Measurements from ENCODE around the gene PACSIN3. TPM values are rescaled to one million over a fixed set of nuclear protein-coding genes. Genes with fewer than 3 reads are reported as not detected.

Gene PACSIN3
- polyA plus RNA-seq, 3 donors from 2014 or later = 0.48 TPM; not detected in 2

GRCh38 chr11:47130543-47130942 is 55.7 kb downstream of the PACSIN3 start:
- no peak overlapping the region for H3K4me3 Mint-ChIP-seq
- no peaks in the 10 kb centered on the region for H3K4me1 Mint-ChIP-seq
- no peak overlapping the region for H3K27ac Mint-ChIP-seq
- H3K27me3 Mint-ChIP-seq (ENCODE audit: low read depth in 3 of 3) = peaks cover 0 to 2% (median 0%) of the 10 kb centered on the region in 3 donors
- no peaks in the 10 kb centered on the region for H3K9me3 Mint-ChIP-seq
- DNase-seq = no peak
- H3K36me3 Mint-ChIP-seq = peaks cover 0 to 3% (median 0%) of the 10 kb centered on the region in 3 donors

Other genes with a start within 250 kb of the PACSIN3 start
- gene CSTPP1, start 249.7 kb downstream of the PACSIN3 start, polyA plus RNA-seq = 10 to 100 TPM; 13.2 to 24.1 (median 22.0) TPM
- 100 to 1,000 TPM; 103 to 137 (median 121) TPM for gene ARFGAP2, start 9.6 kb downstream of the PACSIN3 start, polyA plus RNA-seq
- gene DDB2, start 28.5 kb upstream of the PACSIN3 start, polyA plus RNA-seq = 10 to 100 TPM; 27.4 to 39.3 (median 35.4) TPM
- gene ACP2, start 62.4 kb upstream of the PACSIN3 start, polyA plus RNA-seq = 10 to 100 TPM in 2 of 3 donors, 1 to 10 TPM in 1; 6.6 to 20.1 (median 19.2) TPM
- 10 to 100 TPM; 14.8 to 20.3 (median 19.8) TPM for gene NR1H3, start 71.6 kb upstream of the PACSIN3 start, polyA plus RNA-seq
- gene MADD, start 83.7 kb upstream of the PACSIN3 start, polyA plus RNA-seq = 10 to 100 TPM; 14.7 to 42.7 (median 19.3) TPM
- gene MYBPC3, start 166.3 kb upstream of the PACSIN3 start, polyA plus RNA-seq = not detected
- gene SPI1, start 192.1 kb upstream of the PACSIN3 start, polyA plus RNA-seq = 1 to 10 TPM in 2 of 3 donors, under 1 TPM in 1; 0.95 to 3.6 (median 2.3) TPM
- gene SLC39A13, start 222.2 kb upstream of the PACSIN3 start, polyA plus RNA-seq = 10 to 100 TPM; 22.1 to 33.2 (median 27.7) TPM
- gene PSMC3, start 240.0 kb upstream of the PACSIN3 start, polyA plus RNA-seq = 100 to 1,000 TPM; 157 to 207 (median 184) TPM